KMS-11 (cell line): Measurements from ENCODE around the gene ABLIM2.

ENCODE experiments used
- H2AFZ ChIP-seq: fragments of 200-600 bp; sonication (generic); 2 replicates; pipeline ENCODE4 v1.6.1; 2016; ENCODE audit warnings: antibody characterized with exemption, mixed run types, low read depth
- H3K27ac ChIP-seq: fragments of 200-600 bp; sonication (generic); 2 replicates; pipeline ENCODE4 v1.6.1; 2016; ENCODE audit warnings: mild to moderate bottlenecking, mixed run types
- H3K27me3 ChIP-seq: fragments of 200-600 bp; sonication (generic); 2 replicates; pipeline ENCODE4 v1.6.1; 2017; ENCODE audit warnings: mild to moderate bottlenecking, low read depth, mixed run types, moderate library complexity; ENCODE audit not compliant: insufficient read depth
- H3K36me3 ChIP-seq: fragments of 200-600 bp; sonication (generic); 2 replicates; pipeline ENCODE4 v1.6.1; 2017; ENCODE audit warnings: mild to moderate bottlenecking, mixed run types; ENCODE audit not compliant: insufficient read depth
- H3K4me1 ChIP-seq: fragments of 200-600 bp; sonication (generic); 2 replicates; pipeline ENCODE4 v1.6.1; 2016; ENCODE audit warnings: mild to moderate bottlenecking, low read depth, mixed run types; ENCODE audit not compliant: poor library complexity, severe bottlenecking
- H3K4me2 ChIP-seq: fragments of 200-600 bp; sonication (generic); 2 replicates; pipeline ENCODE4 v1.7.0; 2016; ENCODE audit warnings: mild to moderate bottlenecking, mixed run types
- H3K4me3 ChIP-seq: fragments of 200-600 bp; sonication (generic); IDR thresholded peaks from 2 replicates; pipeline ENCODE4 v1.6.1; 2017; ENCODE audit warnings: low read depth, low read length, mixed read lengths; ENCODE audit not compliant: insufficient read depth
- H3K79me2 ChIP-seq: fragments of 200-600 bp; sonication (generic); 2 replicates; pipeline ENCODE4 v1.6.1; 2016; ENCODE audit warnings: low read depth, mixed run types; ENCODE audit not compliant: insufficient read depth
- H3K9ac ChIP-seq: fragments of 200-600 bp; sonication (generic); 2 replicates; pipeline ENCODE4 v1.6.1; 2016; ENCODE audit warnings: mild to moderate bottlenecking, mixed run types
- H4K20me1 ChIP-seq: fragments of 200-600 bp; sonication (generic); 2 replicates; pipeline ENCODE4 v1.6.1; 2016; ENCODE audit warnings: mild to moderate bottlenecking, mixed run types; ENCODE audit not compliant: insufficient read depth
- TF ChIP-seq, protein P1 (sequence below): fragments of 200-600 bp; sonication (generic); conservative IDR thresholded peaks from 2 replicates; pipeline ENCODE4 v1.6.1; 2017; ENCODE audit warnings: low read depth, mild to moderate bottlenecking, antibody characterized with exemption, low read length, moderate library complexity, mixed read lengths

The ABLIM2 gene

DNA sequence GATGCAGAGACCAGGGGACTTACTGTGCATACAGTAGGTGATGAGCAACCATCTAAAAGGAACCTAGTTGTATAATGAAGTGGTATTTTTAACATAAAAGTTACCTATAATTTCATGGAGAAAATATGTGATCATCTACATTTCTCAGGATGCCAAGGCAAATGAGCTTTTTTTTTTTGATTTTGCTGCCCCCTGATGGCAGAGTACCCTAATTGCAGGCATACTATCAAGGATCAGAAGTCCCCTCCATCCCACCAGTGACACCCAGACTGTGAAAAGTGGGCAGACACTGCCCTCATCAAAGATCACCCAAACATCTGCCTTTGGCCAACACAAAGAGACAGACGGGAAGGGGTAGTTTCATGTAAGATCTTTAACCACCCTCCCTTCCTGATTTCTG lies 9.6 kb upstream of the ABLIM2 start:
- no peak overlapping the region for H3K27ac ChIP-seq

DNA sequence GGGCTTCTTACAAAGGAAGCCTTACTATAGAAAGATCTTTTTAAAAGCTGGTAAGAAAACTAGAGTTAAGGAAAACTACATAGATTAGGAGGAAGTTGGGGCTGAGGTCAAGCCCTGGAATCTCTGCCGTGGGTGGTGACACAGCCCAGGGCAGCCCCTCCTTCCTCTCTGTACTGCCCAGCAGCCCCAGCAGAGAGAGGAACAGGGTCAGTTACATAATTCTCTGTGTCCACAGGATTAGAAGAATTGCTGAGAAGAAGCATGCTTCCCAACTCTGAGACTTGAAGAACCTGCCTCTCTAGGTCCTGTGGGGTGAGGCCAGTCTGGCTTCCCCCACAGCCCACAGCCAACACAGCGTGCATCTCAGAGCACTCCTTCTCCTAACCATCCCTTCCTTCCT lies 9.2 kb upstream of the ABLIM2 start:
- no peaks in the 10 kb centered on the region for H3K4me1 ChIP-seq
- H3K27ac ChIP-seq: no peak overlapping the region

More for the DNA sequence above, 9.6 kb upstream of the ABLIM2 start:
- TF ChIP-seq, protein P1, sequence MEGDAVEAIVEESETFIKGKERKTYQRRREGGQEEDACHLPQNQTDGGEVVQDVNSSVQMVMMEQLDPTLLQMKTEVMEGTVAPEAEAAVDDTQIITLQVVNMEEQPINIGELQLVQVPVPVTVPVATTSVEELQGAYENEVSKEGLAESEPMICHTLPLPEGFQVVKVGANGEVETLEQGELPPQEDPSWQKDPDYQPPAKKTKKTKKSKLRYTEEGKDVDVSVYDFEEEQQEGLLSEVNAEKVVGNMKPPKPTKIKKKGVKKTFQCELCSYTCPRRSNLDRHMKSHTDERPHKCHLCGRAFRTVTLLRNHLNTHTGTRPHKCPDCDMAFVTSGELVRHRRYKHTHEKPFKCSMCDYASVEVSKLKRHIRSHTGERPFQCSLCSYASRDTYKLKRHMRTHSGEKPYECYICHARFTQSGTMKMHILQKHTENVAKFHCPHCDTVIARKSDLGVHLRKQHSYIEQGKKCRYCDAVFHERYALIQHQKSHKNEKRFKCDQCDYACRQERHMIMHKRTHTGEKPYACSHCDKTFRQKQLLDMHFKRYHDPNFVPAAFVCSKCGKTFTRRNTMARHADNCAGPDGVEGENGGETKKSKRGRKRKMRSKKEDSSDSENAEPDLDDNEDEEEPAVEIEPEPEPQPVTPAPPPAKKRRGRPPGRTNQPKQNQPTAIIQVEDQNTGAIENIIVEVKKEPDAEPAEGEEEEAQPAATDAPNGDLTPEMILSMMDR: peak; percentile 54; the same call in 1 of the 2 replicates
- no peaks in the 10 kb centered on the region for H3K4me1 ChIP-seq
- H3K4me3 ChIP-seq: no peak overlapping the region
- H3K4me2 ChIP-seq: no peak overlapping the region
- H2AFZ ChIP-seq: no peak overlapping the region
- H3K79me2 ChIP-seq: no peaks in the 10 kb centered on the region
- H3K27me3 ChIP-seq: no peaks in the 10 kb centered on the region
- H4K20me1 ChIP-seq: no peaks in the 10 kb centered on the region
- H3K9ac ChIP-seq: no peak overlapping the region
- no peaks in the 10 kb centered on the region for H3K36me3 ChIP-seq

DNA sequence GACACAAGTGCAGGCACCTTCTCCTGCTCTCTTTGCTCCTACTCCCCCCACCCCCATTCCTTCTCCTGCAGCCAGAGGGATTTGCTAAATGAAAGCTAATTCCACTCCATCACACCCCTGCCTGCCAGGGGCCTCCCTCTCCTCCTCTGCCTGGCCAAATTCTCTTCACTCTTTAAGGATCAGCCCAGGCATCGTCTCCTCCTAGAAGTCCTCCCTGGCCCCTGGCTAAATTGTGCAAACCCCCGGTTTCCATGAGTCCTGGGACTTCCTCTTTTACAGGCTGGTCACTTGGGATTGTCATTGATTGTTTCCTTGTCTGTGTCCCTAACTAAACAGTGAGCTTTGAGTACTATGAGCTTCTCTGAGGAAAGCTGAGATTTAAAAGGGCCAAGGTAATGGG lies 8.7 kb upstream of the ABLIM2 start:
- TF ChIP-seq, protein P1: no peak

More for the DNA sequence above, 9.2 kb upstream of the ABLIM2 start:
- no peaks in the 10 kb centered on the region for H4K20me1 ChIP-seq
- no peak overlapping the region for H3K9ac ChIP-seq
- H3K27me3 ChIP-seq: no peaks in the 10 kb centered on the region
- TF ChIP-seq, protein P1: no peak
- H3K4me2 ChIP-seq: no peak overlapping the region
- no peaks in the 10 kb centered on the region for H3K79me2 ChIP-seq
- H2AFZ ChIP-seq: no peak overlapping the region
- no peak overlapping the region for H3K4me3 ChIP-seq
- no peaks in the 10 kb centered on the region for H3K36me3 ChIP-seq

DNA sequence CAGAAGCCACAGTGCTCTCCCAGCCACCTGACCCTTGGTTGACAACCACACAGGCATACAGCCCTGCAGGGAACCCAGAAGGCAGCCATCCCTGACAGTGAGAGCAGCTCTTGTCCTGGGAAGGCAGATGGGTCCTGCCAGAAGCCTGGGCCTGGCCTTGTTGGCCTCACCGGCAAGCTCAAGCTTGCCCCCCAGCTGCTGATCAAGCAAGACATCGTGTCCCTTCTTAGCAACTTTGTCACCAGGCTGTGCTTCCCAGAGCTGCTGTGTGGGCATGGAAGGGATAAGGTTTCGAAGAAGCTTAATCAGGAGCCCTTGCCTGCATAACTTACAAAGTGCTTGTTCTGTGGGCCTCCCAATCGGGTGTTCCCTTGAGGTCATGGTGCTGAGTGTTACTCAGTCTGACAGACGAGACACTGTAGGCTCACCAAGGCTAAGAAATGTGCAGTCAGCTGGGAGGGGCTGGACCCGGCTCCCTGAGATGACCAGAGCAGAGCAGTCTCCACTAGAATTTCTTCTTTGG lies 6.8 kb upstream of the ABLIM2 start:
- Histone ChIP-seq H3K4me1 (no peaks in the 10 kb centered on the region), H3K36me3 (no peaks in the 10 kb centered on the region), H3K4me3 (no peak overlapping the region), H2AFZ (no peak overlapping the region), H3K4me2 (no peak overlapping the region), H3K79me2 (no peaks in the 10 kb centered on the region), H3K27ac (no peak overlapping the region), H4K20me1 (no peaks in the 10 kb centered on the region), H3K9ac (no peak overlapping the region), H3K27me3 (no peaks in the 10 kb centered on the region)
- TF ChIP-seq, protein P1: no peak

More for the DNA sequence above, 8.7 kb upstream of the ABLIM2 start:
- H2AFZ ChIP-seq: no peak overlapping the region
- H4K20me1 ChIP-seq: no peaks in the 10 kb centered on the region
- no peaks in the 10 kb centered on the region for H3K36me3 ChIP-seq
- no peak overlapping the region for H3K4me2 ChIP-seq
- H3K79me2 ChIP-seq: no peaks in the 10 kb centered on the region
- no peaks in the 10 kb centered on the region for H3K27me3 ChIP-seq
- H3K4me3 ChIP-seq: no peak overlapping the region
- no peaks in the 10 kb centered on the region for H3K4me1 ChIP-seq
- no peak overlapping the region for H3K9ac ChIP-seq
- no peak overlapping the region for H3K27ac ChIP-seq
